ENCODE data around the gene GOT1. TPM values are rescaled to one million over a fixed set of nuclear protein-coding genes. Genes with fewer than 3 reads are reported as not detected.

Gene GOT1
- total RNA-seq, 4 donors from 2014 or later = 45.8 to 65.1 (median 51.0) TPM

- Histone ChIP-seq H3K27ac (no peak overlapping the region), H3K4me3 (no peak overlapping the region), H3K9me3 (no peaks in the 10 kb centered on the region), H3K27me3 (no peaks in the 10 kb centered on the region), H3K4me1 (peaks cover 0 to 2% (median 0%) of the 10 kb centered on the region in 3 donors), H3K36me3 (no peaks in the 10 kb centered on the region)
- WGBS, 2 donors = 77 to 90% methylated on average over 3 of the region's 3 CpGs
- TF ChIP-seq CTCF (IDR thresholded peaks at IDR 0.05) (no peak), POLR2A (IDR thresholded peaks at IDR 0.05) (no peak)
- intact Hi-C loops (cut with DNase I) = no loop called here
- no peak for DNase-seq
Measured at GRCh38 chr10:99369551-99369950, 60.9 kb downstream of the GOT1 start.

DNA sequence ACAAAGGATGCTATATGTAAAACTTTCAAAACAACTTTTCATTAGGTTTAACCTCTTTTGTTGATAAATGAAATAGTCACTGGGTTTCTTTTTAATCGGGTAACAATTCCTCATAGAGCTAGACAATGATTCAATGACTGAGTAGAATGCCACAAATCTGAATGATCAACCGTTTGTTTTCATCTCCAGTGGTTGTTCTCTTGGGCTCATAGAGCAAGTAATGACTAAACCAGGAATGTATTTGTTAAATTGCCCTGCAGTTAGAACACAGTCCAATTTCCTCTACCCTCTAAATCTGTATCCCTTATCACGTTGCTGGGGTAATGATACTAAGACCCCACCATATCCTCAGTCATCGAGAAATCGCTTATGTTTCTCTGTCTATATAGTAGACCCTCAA lies 61.3 kb downstream of the GOT1 start:
- intact Hi-C loops (cut with DNase I) = no loop called here
- 80 to 87% methylated on average over 5 of the region's 5 CpGs for WGBS, 2 donors
- H3K27ac ChIP-seq = no peak overlapping the region
- no peak for DNase-seq
- H3K27me3 ChIP-seq = no peaks in the 10 kb centered on the region
- H3K9me3 ChIP-seq = no peaks in the 10 kb centered on the region
- H3K36me3 ChIP-seq = no peaks in the 10 kb centered on the region
- H3K4me3 ChIP-seq = no peak overlapping the region
- H3K4me1 ChIP-seq = no peaks in the 10 kb centered on the region
- TF ChIP-seq CTCF (IDR thresholded peaks at IDR 0.05) (no peak), POLR2A (IDR thresholded peaks at IDR 0.05) (no peak)

- no peaks in the 10 kb centered on the region for H3K9me3 ChIP-seq
- H3K36me3 ChIP-seq = no peaks in the 10 kb centered on the region
- no peaks in the 10 kb centered on the region for H3K4me1 ChIP-seq
- intact Hi-C loops (cut with DNase I) = no loop called here
- H3K4me3 ChIP-seq = no peak overlapping the region
- H3K27me3 ChIP-seq = no peaks in the 10 kb centered on the region
- no peak for TF ChIP-seq POLR2A (IDR thresholded peaks at IDR 0.05)
- TF ChIP-seq CTCF (IDR thresholded peaks at IDR 0.05) = no peak
- no peak for DNase-seq
- no peak overlapping the region for H3K27ac ChIP-seq
- 43 to 75% methylated on average over 1 of the region's 1 CpG for WGBS, 2 donors
Measured at GRCh38 chr10:99368646-99369045, 61.8 kb downstream of the GOT1 start.

GRCh38 chr10:99366666-99367065 lies 63.8 kb downstream of the GOT1 start:
- no peaks in the 10 kb centered on the region for H3K9me3 ChIP-seq
- intact Hi-C loops (cut with DNase I) = no loop called here
- WGBS, 2 donors = 85 to 89% methylated on average over 2 of the region's 2 CpGs
- peaks cover 0 to 9% (median 0%) of the 10 kb centered on the region in 3 donors for H3K36me3 ChIP-seq
- H3K4me3 ChIP-seq = no peak overlapping the region
- no peaks in the 10 kb centered on the region for H3K27me3 ChIP-seq
- no peak for TF ChIP-seq POLR2A (IDR thresholded peaks at IDR 0.05)
- TF ChIP-seq CTCF (IDR thresholded peaks at IDR 0.05) = no peak
- no peak for DNase-seq
- H3K27ac ChIP-seq = no peak overlapping the region
- no peaks in the 10 kb centered on the region for H3K4me1 ChIP-seq

- intact Hi-C loops (cut with DNase I) = no loop called here
- Histone ChIP-seq H3K4me1 (no peaks in the 10 kb centered on the region), H3K27ac (no peak overlapping the region), H3K36me3 (peaks cover 0 to 9% (median 0%) of the 10 kb centered on the region in 3 donors), H3K9me3 (no peaks in the 10 kb centered on the region), H3K27me3 (no peaks in the 10 kb centered on the region), H3K4me3 (no peak overlapping the region)
- no peak for DNase-seq
- TF ChIP-seq CTCF (IDR thresholded peaks at IDR 0.05) (no peak), POLR2A (IDR thresholded peaks at IDR 0.05) (no peak)
- WGBS, 2 donors = 55 to 75% methylated on average over 1 of the region's 1 CpG
Measured at GRCh38 chr10:99365736-99366135, 64.7 kb downstream of the GOT1 start.

Data from esophagus squamous epithelium (tissue), 5 donors.